ENCODE measurements around the gene ABCA3.

GRCh38 chr16:2278272-2278608 lies 62.3 kb downstream of the ABCA3 start:
- TF ChIP-seq, protein P1, sequence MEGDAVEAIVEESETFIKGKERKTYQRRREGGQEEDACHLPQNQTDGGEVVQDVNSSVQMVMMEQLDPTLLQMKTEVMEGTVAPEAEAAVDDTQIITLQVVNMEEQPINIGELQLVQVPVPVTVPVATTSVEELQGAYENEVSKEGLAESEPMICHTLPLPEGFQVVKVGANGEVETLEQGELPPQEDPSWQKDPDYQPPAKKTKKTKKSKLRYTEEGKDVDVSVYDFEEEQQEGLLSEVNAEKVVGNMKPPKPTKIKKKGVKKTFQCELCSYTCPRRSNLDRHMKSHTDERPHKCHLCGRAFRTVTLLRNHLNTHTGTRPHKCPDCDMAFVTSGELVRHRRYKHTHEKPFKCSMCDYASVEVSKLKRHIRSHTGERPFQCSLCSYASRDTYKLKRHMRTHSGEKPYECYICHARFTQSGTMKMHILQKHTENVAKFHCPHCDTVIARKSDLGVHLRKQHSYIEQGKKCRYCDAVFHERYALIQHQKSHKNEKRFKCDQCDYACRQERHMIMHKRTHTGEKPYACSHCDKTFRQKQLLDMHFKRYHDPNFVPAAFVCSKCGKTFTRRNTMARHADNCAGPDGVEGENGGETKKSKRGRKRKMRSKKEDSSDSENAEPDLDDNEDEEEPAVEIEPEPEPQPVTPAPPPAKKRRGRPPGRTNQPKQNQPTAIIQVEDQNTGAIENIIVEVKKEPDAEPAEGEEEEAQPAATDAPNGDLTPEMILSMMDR (conservative IDR thresholded peaks at IDR 0.05; ENCODE audit: low read depth, low read length) = peak; percentile 22; the same call in 1 of the 2 replicates
- TF ChIP-seq EZH2 (IDR thresholded peaks at IDR 0.05; ENCODE audit: borderline replicate concordance, low read depth, low read length, poor library complexity, severe bottlenecking) = no peak
